Measurements from ENCODE around the gene CHST13.

CHST13 gene

DNA sequence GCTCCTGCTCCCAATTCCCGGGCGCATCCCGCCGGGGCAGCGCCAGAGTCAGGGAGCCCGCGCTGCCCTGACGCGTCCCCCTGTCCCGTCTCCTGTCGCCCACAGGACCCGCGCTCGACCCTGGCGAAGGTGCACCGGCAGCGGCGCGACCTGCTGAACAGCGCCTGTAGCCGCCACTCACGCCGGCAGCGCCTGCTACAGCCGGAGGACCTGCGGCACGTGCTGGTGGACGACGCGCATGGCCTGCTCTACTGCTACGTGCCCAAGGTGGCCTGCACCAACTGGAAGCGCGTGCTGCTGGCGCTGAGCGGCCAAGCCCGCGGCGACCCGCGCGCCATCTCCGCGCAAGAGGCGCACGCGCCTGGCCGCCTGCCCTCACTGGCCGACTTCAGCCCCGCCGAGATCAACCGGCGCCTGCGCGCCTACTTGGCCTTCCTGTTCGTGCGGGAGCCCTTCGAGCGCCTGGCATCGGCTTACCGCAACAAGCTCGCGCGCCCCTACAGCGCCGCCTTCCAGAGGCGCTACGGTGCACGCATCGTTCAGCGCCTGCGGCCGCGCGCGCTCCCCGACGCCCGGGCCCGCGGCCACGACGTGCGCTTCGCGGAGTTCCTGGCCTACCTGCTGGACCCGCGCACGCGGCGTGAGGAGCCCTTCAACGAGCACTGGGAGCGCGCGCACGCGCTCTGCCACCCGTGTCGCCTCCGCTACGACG lies 17.8 kb downstream of the CHST13 start:
- no peak for DNase-seq (ENCODE audit: low spot score)

DNA sequence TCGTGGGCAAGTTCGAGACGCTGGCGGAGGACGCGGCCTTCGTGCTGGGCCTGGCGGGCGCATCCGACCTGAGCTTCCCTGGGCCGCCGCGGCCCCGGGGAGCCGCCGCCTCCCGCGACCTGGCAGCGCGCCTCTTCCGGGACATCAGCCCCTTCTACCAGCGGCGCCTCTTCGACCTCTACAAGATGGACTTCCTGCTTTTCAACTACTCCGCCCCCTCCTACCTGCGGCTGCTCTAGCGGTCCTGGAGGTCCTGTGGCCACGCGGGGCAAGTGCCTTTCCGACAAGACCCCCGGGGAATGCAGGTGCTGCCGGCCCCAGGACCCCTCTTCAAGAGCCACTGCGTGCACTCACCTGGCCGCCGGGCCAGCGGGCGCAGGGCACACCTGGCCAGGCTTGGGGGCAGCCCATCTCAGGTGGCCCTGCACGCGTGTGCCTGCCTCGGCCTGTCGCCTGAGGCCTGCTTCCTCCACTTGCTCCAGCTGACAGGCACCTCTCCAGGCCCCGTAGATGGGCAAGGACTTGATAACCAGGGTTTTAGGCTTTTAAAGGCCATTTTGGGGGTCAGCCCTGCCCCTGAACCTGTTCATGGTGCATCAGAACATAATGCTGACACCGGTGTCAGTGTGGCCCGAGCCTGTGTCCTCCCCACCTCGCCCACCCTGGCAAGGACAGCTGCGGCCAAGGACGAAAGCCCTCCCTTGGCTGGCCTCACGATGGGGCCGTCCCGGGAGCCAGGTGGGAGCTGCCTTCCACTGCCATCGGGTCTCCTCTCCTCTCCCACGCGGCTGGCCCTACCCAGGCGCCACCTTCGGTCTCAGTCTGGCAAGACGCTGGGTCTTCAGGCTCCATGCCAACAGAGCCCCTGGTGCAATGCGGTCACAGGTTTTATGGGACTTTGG lies 18.6 kb downstream of the CHST13 start:
- no peak for DNase-seq (ENCODE audit: low spot score)

DNA sequence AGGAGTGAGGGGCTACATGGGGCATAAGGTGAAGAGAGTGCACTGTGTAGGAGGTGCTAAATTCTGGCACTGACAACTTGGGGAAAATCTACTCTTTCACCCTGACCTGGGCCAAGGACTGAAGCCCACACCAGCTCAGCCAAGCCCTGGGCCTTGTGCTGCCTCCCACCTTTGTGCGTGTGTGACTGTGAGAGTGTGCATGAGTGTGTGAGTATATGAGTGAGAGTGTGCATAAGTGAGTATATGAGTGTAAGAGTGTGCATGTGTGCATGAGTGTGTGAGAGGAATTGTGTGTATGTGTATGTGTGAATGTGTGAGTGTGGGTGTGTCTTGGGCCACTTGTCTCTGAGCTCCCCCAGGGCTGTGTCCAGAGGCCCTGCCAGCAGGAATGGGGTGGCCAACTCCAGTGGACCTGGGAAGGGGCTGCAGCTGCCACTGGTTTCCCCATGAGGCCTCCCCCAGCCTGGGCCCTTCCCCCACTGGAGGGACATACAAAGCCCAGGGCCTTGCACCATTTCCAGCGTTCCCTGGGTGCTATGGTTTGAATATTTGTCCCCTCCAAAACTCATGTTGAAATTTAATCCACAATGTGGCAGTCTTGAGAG lies 19.6 kb downstream of the CHST13 start:
- no peak for DNase-seq (ENCODE audit: low spot score)

DNA sequence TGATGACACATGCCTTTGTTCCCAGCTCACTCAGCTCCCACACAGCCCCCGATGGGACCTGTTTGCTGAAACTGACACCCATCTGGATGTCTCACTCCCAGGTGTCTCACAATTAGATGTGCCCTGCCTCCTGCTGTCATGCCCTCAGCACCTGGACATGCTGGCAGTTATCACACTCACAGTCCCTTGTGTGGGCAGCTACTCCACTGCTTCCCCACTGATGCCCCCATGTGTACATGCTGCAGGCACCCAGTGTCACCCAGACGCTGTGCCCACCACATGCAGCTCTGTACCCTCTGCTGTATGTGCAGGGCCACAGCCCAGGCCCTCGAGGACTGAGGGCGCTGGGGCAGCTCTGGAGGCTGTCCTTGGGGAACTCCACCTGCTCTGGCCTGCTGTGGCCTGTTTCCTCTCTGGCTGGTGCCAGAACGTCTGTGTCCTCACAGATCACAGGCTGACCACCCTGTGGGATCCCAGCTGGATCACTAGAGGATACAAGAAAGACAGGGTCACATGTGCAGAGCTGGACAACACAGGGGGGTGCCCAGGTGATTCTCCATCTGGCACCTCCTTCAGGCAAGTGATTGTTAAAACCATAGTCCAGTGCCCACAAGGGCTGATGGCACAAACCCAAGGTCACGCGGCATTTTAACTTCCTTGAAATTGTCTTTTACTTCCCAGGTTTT lies 20.8 kb downstream of the CHST13 start:
- no peak for DNase-seq (ENCODE audit: low spot score)

DNA sequence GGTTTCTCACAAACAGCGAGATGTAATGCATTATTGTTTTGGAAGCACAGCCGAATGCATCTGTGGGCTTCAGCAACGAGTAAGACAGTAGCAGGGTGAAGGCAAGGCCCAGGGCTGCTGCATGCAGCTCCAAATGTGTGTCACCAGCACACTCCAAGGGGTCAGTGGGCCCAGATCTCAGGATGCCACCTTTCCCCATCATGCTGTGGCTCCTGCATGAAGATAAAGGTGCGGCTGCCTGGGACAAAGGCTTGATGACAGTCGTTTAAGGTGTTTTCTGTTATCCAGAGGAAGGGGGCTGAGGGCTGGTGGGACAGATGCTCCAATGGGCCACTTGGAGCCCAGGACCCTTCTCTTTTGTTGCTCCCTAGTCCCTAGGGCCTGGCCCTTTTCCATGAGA lies 21.6 kb downstream of the CHST13 start:
- no peak for DNase-seq (ENCODE audit: low spot score)

DNA sequence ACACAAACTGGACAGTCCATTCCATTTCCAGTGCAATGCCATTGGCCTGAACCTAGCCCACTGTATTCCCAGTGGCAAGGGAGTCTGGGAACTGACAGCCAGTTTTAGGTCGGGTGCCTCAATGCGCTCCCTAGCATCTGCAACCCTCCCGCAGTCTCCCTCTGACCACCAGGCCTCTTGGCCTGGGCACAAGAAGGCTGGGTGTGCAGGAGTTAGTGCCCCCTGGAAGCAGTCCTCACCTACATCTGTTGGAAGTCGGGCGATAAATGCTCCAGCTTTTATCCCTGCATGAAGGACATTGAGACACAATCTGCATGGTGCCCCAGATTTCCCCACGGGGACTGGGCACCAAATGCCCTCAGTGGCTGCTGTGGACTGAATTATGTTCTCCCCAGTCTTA lies 22.1 kb downstream of the CHST13 start:
- DNase-seq (ENCODE audit: low spot score): no peak

DNA sequence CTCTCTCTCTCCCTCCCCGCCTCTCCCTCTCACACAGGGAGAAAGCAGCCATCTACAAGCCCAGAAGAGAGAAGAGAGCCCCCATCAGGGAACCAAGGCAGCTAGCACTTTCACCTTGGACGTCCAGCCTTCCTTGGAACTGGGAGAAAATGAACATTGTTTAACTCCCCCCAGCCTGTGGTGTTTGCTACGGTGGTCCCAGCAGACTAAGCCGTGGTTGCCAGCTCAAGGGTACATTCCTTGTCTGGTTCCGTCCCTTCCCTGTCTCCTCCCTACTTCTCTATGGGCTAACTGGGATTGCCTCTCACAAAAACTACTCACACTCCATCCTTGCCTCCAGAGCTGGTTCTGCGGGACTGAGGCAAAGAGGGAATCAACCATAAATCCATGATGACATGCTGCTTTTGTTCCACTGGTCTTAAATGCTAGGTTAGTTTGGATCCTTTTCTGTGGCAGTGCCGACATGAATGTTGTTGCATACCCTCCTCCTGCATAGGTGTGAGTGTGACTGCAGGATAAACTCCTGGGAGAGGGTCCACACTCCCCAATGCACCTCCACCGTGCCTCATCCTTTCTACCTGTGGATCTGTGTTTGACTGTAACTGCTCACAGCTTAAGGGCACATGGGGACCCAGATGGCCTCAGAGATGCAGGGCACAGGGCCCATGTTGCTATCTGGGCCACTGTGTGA lies 22.7 kb downstream of the CHST13 start:
- no peak for DNase-seq (ENCODE audit: low spot score)

DNA sequence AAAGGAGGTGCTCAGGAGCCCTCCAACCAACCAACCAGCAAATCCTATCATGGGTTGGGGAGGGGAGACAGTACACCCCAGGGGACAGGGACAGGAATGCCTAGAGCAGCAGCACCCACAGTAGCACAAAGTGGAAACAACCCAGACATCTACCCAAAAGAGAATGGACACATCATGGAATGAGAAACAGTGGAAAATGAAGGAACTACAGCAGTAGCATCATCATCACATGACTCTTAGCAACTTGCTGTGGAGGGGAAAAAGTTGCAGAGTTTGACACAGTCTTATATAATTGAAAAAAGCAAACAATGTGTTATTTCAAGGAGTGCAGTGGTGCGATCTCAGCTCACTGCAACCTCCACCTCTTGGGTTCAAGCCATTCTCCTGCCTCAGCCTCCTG lies 23.8 kb downstream of the CHST13 start:
- peak; percentile 42 for DNase-seq (ENCODE audit: low spot score)

DNA sequence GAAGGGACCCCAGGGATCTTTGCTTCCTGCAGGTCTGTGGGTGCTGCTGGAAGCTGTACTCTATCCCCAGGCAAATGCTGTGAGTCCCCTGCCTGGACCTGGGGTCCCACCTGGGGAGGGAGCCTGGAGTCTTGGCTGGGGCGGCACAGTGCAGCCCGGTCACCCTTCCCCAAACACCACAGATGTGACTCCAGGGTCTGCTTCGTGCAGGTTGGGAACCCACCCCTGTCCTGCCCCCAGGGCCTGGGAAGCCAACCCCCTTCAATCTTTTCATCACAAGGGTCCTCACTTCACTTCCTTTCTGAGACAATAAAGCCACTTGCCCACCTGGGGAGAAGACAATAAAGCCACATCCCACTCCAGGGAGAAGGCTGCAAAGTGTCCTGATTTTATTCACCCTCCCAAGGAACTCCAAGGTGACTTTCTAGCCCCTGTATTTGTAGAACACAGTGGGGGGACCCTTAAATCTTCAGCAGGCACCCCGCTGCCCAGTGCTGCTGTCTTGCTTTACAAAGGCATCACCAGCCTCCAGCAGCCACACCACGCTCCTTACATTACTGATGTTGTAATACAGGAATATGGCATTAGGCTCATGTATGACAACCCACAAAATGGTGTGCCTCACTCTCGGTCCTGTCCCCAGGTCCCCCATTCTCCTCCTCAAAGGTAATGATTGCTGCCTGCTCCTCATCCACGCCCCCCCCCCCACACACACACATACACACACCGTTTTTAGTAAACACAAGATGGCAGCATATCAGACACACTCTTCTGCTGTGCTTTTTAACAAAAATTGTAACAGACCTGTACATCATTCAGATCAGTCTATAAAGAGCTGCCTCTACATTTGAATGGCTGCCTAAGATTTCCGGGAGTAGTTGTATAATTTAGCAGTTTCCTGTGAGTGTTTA lies 24.9 kb downstream of the CHST13 start:
- no peak for DNase-seq (ENCODE audit: low spot score)

DNA sequence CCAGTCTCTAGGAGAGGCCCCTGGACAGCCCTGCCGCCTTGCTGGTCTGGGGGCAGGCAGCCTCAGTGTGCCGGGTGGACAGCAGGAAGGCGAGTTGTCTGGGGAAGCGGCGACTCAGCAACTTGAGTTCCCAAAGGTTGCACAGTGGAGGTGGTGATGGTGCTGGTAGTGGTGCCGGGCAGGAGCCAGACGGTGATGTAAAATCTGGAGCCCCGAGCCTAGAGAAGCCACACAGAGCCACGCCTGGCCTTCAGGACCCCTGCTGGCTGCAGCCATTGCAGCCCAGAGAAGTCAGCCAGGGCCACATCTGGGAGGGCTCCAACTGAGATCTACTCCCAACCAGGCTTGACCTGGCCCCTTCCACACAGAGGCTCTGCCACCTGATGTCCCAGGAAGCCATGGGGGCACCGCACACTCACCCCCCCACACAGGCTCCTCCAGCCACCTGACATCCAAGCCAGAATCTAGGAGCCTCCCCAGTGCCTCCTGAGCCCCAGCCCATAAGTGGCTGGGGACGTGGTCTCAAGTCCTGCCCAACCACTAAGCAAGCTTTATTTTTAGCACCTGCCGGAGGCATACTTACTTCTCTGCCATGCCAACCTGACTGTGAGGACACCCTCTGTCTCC lies 26.0 kb downstream of the CHST13 start:
- DNase-seq (ENCODE audit: low spot score): no peak

DNA sequence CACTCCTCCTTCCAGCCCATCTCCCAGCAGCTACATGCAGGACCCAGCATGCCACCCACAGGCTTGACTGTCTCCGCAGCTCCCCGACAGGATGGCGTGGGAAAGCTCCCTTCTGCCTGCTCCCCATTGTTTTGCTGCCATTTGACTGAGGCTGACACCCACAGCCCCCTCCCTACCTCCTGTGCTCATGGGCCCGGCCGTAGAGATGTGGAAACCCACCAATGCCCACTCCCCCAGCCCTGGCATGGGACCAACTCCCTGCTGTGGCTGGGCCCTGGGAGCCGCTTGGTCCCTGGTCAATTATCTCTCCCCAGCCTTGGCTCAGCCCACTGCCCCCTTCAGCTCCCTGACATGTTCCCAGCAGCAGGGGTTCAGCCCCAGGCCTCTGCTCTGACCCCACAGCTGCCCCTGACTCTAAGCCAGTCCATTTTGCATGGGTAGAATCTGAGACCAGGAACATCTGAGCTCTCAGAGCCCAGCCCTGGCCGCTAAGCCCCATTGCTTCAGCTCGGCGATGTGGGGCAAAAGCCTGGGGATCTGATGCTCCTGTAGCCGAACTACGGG lies 26.6 kb downstream of the CHST13 start:
- no peak for DNase-seq (ENCODE audit: low spot score)

DNA sequence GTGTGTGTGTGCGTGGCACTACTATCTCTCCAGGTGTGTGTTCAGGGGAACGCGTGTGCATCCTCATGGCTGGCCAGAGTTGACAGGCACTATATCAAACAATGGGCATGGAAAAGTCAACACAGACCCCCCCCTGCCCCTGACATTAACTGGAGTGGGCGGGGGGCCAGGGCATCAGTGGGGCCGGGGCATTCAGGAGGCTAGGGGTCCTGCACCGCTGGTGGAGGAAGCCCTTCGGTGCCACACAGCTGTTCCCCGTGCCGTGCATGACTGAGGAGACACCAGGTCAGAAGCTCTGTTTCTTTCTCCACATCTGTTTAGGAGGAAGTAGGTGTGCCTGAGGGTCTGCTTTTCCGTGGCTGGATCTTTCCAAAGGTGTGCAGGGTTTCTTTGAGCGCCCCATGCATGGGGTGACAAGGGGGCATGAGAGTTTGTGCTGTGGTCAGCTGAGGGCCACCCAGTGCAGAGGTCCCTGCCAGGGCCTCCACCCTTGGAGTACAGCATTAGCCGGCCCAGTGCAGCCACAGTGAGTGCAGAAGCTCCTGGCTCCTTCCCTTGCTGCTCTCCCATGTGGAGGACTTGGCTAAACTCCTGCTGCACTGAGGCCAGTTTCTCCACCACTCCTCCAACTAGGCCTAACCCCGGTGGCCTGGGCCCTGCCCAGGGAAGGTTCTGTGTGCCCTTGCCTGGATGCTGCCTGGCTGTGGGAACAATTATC lies 27.3 kb downstream of the CHST13 start:
- DNase-seq (ENCODE audit: low spot score): no peak

DNA sequence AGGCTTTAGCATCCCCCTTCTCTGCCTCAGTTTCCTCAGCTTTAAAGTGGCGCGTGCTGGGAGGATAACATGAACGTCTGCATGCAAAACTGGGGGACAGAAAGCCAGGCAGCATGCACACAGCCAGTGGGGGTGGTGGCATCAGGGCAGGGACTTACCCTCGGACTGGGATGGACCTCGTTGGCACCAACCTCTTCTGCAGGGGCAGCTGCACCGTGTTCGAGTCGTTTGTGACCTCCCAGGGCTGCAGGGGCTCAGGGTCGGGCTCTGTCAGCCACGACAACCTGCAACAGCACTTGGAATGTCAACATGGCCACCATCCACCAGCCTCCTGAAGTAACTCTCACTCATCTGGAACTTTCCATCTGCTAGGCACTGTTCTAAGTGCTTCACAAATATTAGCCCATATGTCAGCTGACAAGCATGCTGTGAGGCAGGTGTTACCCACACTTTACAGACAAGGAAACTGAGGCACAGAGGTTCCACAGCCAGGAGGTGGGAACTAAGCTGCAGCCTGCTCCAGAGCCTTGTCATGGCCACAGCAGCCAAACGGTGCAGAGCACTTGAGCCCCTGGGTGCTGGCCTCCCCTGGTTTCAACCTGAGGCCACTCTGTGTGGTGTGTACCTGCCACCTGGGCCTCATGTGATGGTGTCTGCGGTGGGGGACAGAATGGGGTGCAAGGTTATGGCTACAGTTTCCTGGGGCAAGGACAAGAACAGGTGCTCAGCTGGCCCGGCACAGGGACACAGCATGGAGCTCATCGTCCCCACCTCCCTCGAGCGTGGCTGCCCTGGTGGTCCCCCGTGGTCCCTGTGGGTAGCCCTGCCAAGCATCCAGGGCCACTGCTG lies 28.1 kb downstream of the CHST13 start:
- DNase-seq (ENCODE audit: low spot score): no peak

DNA sequence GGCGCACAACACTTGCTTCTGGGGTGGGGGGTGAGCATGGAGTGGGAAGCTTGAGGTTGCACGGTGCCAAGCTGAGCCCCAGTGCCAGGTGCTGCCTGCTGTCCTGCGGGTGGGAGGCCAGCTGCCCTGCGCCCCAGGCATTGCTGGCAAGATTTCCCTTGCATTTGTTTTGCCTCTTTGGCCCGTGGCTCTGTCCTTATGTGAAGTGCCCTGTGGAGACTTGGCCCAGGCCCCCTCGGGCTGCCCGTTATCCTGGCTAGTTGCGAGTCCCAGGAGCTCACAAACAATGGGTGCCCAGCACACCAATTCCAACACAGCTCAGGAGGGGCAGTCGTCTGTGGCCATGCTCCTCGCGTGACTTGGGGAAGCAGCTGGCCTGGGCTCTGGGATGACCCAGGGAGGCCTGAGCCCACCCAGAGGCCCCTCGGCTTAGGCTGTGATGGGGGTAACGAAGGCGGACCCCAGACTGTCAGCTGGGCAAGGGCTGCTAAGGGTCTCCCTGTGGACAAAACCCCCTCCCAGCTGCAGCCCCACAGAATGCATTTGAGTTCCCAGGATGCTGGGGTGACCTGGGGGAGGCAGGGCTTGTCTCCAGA lies 28.8 kb downstream of the CHST13 start:
- no peak for DNase-seq (ENCODE audit: low spot score)

DNA sequence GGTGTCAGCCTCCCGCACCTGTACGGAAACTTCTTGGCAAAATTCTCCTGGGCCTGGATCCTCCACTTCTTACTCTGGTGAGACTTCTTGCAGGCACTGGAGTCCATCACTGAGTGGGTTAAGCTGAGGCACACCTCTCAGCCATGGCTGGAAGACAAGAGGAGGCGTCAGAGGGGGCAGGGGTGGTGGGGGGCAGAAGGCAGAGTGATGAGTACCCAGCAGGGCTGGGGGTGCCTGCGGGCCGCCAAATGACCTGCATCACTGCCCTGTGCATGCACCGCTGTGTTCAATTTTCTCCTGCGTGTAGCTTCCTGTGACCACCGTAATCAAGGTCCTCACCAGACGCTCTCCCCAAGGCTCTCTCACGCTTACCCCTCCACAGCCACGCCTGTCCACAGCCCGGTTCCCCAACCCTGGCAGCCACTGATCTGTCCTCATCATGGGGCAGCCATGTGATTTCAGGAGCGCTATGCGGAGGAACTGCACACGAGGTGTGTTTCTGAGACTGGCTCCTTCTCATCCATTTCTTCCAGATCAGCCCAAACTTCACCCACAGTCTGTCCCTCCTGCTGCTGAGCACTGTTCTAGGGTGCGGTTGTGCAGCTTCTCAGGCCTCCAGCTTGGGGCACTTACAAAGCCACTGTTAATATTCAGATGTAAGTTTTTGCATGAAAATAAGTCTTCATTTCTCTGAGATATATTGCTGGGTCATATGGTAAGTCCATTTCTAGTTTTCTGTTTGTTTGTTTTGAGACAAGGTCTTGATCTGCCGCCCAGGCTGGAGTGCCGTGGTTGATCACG lies 29.5 kb downstream of the CHST13 start:
- no peak for DNase-seq (ENCODE audit: low spot score)

DNA sequence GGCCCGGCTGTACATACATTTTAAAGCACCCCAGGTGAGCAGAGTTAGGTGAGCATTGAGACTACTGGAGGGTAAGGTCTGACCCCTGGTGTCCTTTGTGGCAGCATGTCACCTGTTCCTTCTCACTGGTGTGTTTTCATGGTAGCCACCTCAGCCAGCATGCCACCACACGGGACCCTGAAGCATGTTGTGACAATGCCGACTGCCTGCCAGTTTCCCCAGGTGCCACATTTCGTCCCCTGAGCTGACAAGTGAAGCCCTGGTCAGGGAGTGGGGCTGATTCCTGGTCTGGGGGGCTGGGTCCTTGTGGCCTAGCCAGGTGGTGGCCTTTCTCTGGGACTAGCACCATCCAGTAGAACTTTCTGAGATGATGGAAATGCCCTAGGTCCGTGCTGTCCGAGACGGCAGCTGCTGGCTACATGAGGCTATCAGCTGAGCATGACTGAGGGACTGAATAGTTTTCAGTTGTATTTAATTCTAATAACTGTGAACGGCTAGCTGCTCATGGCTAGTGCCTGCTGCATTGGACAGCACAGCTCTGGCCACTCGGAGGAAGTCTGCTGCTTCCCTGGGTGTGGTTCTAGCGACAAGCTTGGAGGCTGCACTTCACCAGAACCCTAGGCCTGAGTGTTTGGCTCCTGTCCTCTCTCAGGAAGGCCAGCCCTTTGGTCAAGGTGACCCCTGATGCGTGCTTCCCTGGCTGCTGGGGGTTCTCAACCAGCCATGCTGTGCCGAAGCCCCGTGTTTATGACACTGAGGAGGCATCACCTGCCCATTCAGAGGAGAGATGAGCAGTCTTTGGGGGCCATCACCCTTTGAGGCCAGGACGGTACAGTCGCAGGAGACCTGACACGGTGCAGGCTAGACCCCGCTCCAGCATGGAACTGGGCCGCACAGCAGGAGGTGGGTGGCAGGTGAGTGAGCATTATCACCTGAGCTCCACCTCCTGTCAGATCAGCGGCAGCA lies 30.9 kb downstream of the CHST13 start:
- DNase-seq (ENCODE audit: low spot score): no peak

All from COLO829 (cell line).